GM10266 (cell line): ENCODE data around the gene WASHC4.

Experiments used
- DNase-seq: peaks from one replicate; pipeline ENCODE4 v3.0.0; 2012; ENCODE audit errors: extremely low spot score
- TF ChIP-seq, protein P1 (sequence below): IDR thresholded peaks from 2 replicates; pipeline ENCODE4 v1.5.1; 2012; ENCODE audit warnings: mild to moderate bottlenecking, low read depth; ENCODE audit not compliant: control insufficient read depth, insufficient read depth; ENCODE audit errors: missing control alignments

Gene WASHC4

DNA sequence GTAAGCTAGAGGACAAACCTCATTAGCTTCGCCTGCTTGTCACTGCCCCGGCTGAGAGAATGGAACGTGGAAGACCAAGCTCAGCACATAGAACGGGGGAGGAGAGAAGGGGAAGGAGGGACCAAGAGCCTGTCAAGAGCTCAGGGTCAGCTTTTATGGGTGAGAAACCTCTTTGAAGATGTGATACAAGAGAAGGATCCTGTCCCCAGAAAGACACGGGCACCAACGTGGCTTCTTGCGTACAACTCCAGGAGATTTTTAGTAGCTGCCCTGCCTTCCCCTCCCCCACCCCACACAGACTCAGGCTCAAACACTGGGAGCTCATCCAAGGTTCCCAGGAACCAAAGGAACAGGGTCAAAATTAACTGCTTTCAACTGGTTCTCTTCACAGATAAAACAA lies 93.8 kb downstream of the WASHC4 start:
- no peak for DNase-seq
- TF ChIP-seq, protein P1, sequence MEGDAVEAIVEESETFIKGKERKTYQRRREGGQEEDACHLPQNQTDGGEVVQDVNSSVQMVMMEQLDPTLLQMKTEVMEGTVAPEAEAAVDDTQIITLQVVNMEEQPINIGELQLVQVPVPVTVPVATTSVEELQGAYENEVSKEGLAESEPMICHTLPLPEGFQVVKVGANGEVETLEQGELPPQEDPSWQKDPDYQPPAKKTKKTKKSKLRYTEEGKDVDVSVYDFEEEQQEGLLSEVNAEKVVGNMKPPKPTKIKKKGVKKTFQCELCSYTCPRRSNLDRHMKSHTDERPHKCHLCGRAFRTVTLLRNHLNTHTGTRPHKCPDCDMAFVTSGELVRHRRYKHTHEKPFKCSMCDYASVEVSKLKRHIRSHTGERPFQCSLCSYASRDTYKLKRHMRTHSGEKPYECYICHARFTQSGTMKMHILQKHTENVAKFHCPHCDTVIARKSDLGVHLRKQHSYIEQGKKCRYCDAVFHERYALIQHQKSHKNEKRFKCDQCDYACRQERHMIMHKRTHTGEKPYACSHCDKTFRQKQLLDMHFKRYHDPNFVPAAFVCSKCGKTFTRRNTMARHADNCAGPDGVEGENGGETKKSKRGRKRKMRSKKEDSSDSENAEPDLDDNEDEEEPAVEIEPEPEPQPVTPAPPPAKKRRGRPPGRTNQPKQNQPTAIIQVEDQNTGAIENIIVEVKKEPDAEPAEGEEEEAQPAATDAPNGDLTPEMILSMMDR = no peak

DNA sequence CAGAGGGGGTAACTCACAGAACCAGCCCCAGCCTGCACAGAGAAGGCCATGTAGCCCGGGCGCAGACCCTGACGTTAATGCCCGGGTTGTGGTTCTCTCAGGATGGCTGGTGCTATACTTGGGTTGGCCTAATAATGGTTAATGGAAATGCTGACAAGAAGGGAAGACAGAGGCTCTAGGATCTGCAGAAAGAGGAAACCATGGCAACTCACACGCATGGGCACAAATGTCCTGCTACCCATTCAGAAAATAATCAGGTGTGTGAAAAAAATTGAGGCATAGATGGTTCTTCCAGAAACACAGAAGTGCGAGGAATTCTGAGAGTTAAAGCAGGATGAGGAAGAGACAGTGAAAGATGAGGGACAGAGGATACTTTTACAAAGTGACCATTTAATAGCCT lies 94.7 kb downstream of the WASHC4 start:
- no peak for DNase-seq
- TF ChIP-seq, protein P1 = no peak

DNA sequence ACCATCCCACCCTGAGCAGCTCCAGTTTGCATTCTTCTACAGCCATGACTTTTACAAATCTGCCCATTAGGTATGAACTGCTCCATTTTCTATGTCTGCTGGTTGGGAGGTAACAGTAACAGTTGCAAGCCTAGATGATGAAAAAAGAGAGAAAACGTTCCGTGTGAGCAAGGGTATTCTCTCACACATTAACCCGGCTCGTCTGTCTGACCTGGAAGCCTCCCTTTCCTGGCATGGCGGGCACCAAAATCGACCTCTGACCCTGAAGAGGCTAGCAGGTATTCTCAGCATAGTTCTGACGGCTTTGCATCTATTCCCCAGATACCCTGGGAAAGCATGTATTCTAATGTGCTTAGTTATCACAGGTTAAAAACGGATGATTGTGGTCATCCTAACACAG lies 96.6 kb downstream of the WASHC4 start:
- DNase-seq = no peak
- TF ChIP-seq, protein P1 = no peak

DNA sequence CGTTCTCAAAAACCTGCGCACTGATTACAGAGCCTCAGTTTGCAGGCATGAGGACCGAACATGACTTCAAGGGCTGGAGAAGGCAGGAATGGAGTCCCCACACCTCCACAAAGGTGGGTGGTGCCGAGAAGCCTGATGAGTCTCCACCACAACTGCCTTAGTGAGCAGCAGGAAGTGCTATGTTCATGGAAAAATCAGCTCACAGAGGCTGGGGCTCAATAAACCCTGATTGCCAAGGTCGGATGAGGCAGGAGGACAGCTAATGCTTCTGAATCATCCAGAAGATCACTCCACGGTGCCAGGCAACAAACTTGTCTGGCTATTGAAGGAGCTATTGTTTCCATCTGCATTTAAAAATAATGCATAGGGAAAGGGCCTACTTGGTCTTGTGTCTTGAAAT lies 97.4 kb downstream of the WASHC4 start:
- TF ChIP-seq, protein P1 = no peak
- DNase-seq = no peak

DNA sequence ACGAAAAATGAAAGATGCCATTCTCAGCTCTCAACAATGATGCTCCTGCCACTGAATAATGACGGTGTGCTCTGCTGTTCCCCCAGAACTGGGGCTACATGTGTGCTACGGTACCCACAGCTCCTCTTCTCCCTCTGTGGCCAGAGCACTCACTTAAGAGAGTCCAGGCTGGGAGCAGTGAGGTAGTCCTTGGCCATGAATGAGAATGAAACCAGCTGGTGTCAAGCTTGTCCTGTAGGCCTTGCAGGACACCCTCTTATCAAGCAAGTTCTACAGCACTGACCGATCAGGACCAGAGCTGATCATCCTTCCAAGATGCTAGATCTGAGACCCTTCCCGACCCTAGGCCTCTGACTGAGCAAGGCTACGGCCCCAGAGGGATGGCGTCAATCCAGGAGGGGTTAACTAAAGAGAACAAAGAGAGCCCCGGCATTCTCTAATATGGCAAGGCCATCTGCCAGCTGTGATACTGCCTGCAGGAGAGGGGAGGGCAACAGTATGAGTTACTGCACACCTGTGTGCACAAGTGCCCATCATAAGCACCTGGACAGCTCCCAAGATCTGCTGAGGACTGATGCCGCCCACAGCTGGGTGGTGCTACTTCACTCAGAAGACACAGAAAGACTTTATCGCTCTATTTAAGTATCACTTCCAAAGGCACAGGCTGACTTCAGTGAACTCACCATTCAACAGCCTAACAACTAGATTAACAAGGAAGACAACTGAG lies 98.0 kb downstream of the WASHC4 start:
- DNase-seq = no peak

DNA sequence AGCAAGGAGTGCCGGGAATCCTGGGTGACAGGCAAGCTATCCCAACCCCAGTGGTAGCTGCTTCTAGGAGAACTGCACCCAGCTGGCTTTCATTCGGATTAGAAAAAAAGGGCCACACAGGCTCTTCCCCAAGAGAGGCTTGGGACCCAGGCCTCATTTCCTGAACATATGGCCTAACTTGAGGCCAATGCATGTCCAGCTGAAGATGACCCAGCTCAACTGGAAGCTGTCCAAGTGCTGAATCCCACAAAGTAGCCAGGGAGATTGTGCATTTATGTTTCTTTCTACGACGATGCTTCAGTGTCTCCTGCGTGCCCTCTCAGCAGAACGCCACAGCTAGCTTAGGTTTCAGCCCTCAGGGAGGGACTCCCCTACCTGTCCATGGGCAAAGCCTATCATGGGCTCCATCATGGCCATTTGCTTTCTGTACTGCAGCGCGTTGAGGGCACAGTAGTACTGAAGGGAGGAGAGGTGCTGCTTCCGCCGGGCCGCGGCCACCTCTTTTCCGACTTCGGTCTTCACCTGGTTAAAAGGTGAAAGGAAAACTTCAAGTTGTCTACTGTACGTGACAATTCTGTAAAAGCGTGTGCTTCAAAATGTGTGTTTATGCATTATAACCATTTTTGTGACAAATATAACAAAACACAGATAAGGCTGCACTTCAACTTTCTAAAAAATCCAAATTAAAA lies 99.3 kb downstream of the WASHC4 start:
- no peak for DNase-seq
- TF ChIP-seq, protein P1 = no peak

More for the DNA sequence above, 98.0 kb downstream of the WASHC4 start:
- TF ChIP-seq, protein P1 = no peak

DNA sequence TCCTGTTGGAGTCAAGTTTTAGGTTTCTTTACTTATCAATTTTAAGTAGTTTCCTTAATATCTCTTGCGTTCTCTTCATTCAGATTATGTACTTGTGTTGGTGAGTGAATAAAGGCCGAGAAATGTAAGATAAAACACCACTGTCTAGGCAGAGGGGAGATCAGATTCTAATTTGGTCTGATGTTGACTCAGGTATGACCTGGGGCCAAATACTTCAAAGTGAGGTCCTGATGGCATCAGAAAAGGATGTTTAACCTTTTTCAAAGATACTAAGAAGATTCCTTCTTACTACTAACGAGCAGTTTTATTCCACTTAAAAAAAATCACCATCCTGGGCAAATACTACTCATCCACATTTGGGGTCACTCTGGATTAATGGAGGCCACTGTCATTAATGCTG lies 101.6 kb downstream of the WASHC4 start:
- DNase-seq = no peak
- TF ChIP-seq, protein P1 = no peak
